Measurements from ENCODE around the gene EXD1.
"Not testable (repeated sequence)": the region's sequence is repeated elsewhere in the genome, so short reads cannot be mapped to it uniquely, and the experiment has no call there.

The EXD1 gene, protein sequence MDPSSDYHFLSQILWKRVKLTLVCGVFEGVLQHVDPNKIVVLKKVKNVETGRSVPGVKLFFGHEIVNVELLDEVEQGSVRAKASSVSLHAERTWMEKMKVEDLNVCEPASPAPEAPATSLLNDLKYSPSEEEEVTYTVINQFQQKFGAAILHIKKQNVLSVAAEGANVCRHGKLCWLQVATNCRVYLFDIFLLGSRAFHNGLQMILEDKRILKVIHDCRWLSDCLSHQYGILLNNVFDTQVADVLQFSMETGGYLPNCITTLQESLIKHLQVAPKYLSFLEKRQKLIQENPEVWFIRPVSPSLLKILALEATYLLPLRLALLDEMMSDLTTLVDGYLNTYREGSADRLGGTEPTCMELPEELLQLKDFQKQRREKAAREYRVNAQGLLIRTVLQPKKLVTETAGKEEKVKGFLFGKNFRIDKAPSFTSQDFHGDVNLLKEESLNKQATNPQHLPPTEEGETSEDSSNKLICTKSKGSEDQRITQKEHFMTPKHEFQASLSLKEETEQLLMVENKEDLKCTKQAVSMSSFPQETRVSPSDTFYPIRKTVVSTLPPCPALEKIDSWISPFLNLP

DNA sequence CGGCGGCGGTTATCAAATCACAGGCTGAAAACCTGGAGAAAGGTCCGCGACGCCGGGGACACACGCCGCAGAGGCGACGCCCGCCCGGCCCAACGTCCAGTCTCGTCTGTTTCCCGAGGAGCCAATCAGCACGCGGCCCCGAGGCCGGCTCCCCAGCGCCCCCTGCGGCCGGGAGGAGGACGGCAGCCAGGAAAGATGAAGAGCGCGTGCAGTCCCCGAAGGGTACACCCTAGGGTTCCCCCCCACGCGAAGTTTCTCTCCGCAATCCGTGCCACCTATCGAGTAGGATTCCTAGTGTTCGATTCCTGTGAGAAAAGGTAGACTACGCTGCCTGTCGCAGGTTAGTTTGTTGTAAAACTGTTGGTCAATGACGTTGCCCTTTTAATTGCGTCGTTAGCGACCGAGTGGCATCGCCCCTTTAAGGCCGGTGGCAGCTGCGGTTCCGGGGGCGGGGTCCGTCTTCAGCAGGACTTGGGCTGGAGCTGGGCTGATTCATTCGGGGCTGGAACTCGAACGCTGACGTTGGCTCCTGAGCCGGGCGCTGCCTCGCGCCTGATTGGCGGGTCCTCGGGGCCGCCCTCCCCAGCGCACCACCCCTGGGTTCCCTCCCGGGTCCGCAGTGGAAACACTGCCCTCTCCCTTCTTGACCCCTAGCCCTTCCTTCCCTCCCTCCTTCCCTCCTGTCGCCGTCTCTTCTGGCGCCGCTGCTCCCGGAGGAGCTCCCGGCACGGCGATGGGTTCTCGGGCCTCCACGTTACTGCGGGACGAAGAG, at the start of gene EXD1, which contains the start of gene CHP1:
EXD1 (minus strand) TSS at position 108 of the 772 bp plus-strand sequence. CDS start 4,182 bp downstream, outside the sequence.
CHP1 (plus strand) TSS at position 619 of the 772 bp plus-strand sequence; CDS start at position 734, 115 bp downstream.
- TF ChIP-seq POLR2A (IDR thresholded peaks at IDR 0.05; ENCODE audit: low read length) (peak; percentile 78), GATA1 (IDR thresholded peaks at IDR 0.05; ENCODE audit: low read depth, low read length) (no peak)
- peak; percentile 98 for DNase-seq

DNA sequence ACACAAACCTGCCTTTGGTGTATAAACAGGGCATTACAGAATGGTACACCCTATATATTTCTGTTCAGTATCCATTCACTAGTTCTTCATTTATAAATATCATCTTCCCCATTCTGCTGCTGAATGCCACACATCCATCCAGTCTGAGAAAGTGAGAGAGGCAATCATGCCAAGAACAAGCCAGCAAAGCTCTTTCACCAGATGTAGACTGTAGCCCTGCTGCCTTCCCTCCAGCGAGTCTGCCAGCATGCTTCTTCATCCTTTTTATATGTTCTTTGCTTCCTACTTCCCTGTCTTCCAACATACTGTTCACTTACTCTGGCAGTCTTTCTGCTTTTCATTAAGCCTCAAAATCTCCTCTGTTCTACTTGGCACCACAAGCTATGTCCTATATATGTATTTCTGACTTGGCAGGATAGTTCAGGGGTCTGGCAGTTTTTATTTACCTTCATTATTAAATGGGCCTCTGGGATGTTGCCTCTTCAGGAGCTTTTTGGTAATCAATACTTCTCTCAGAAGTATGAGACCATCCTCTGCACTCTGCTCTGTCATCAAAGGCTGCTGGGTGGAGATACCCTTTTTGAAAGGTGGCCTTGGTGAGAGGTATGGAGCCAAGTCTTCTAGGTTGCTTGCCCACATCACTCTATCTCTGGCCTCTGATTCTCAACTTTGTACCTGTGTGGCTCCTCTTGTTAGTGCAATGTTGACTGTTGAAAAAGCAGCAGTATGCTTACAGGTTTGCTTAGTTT, 49.2 kb upstream of the EXD1 start:
- DNase-seq, result no peak
- no peak for TF ChIP-seq GATA1 (IDR thresholded peaks at IDR 0.05; ENCODE audit: low read depth, low read length)
- TF ChIP-seq POLR2A (IDR thresholded peaks at IDR 0.05; ENCODE audit: low read length), result no peak

DNA sequence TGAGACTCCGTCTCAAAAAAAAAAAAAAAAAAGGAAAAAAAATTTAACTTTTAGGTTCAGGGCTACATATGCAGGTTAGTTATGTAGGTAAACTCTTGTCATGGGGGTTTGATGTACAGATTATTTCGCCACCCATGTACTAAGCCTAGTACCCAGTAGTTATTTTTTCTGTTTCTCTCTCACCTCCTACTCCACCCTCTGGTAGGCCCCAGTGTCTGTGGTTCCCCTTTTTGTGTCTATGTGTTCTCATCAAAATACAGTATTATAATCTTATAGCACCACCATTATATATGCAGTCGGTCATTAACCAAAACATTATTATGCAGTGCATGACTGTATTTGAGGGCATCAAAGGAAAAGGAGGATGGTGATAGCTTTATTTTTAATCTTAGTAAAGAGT, 47.8 kb upstream of the EXD1 start:
- no peak for DNase-seq
- TF ChIP-seq POLR2A (IDR thresholded peaks at IDR 0.05; ENCODE audit: low read length), result no peak
- no peak for TF ChIP-seq GATA1 (IDR thresholded peaks at IDR 0.05; ENCODE audit: low read depth, low read length)

DNA sequence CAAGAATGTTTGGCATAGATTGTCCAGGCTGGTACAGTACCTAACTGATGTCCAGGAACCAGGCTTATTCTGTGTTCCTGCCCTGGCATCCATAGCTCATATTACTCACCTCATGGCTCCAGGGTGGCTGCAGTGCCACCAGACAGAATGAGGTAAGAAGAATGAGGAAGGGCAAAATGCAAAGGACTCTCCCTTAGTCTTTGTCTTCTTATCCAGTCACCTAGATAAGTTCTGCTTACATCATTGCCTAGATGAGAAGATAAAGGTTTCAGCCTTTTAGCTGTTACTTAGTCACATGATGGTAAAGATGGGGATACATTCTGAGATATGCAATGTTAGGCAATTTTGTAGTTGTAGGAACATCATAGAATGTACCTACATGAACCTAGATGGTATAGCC, 46.3 kb upstream of the EXD1 start:
- TF ChIP-seq POLR2A (IDR thresholded peaks at IDR 0.05; ENCODE audit: low read length), result no peak
- TF ChIP-seq GATA1 (IDR thresholded peaks at IDR 0.05; ENCODE audit: low read depth, low read length), result no peak
- peak in 1 of 2 experiments; percentile 37 for DNase-seq

DNA sequence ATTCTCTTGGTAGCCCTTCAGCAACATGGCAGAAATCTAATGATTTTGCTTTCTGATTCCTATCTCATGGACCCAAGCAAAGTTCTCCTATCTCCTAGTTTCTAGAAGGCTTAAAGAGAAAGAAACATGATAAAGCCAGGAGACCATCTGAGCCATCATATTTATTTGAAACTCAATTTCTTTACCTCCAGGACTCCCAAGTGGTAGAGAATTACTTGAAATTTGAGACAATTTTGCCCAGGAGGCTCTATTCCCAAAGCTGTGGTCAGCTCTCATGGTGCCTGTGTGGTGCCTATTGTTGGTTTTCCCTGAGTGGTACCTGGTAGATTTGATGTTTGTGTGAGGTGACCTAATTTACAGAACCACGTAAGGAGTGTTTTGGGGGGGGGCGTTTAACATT, 39.3 kb upstream of the EXD1 start:
- no peak for TF ChIP-seq POLR2A (IDR thresholded peaks at IDR 0.05; ENCODE audit: low read length)
- no peak for DNase-seq

DNA sequence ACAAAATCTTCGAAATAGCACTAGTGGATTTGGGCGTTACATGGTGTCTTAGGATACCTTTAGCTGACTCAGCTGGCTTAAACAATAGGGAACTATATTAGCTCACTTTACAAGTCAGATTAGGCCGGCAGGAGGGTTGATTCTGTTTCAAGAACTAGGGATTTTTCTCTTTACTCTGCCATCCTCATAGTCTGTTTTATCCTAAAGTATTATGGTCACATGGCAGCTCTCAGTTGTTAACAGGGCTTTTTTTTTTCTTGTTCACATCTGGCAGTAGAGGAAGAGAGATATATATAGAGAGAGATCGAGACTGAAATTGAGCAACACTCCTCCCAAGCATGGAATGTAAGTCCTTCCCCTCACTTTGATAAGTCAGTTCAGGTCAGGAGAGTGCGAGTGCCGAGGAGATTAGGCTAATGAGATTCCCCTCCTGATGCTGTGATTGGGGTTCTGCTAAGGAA, 33.4 kb upstream of the EXD1 start:
- no peak for DNase-seq
- TF ChIP-seq POLR2A (IDR thresholded peaks at IDR 0.05; ENCODE audit: low read length), result no peak
- TF ChIP-seq GATA1 (IDR thresholded peaks at IDR 0.05; ENCODE audit: low read depth, low read length), result no peak

DNA sequence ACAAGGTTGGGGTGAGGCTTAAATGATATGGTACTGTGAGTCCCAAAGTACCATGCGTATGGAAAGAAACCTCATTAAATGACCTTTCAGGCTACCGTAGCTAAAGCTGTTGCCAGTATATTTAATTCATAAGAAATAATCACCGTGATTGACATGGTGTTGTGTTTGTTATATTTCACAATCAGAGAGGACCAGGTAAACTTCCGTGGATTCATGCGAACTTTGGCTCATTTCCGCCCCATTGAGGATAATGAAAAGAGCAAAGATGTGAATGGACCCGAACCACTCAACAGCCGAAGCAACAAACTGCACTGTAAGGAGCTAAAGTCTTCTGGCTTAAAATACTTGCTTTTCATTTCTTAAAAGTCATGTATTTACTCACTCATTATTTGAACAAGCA, 32.0 kb upstream of the EXD1 start:
- TF ChIP-seq GATA1 (IDR thresholded peaks at IDR 0.05; ENCODE audit: low read depth, low read length), result no peak
- no peak for TF ChIP-seq POLR2A (IDR thresholded peaks at IDR 0.05; ENCODE audit: low read length)
- DNase-seq, result no peak

DNA sequence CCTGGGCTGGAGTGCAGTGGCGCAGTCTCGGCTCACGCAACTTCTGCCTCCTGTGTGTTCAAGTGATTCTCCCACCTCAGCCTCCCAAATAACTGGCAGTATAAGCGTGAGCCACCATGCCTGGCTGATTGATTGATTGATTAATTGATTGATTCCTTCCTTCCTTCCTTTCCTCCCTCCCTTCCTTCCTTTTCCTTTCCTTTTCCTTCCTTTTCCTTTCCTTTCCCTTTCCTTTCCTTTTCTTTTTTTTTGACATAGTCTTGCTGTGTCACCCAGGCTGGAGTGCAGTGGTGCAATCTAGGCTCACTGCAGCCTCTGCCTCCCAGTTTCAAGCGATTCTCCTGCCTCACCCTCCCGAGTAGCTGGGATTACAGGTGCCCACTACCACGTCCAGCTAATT, 30.4 kb upstream of the EXD1 start:
- DNase-seq, result not testable (repeated sequence)

DNA sequence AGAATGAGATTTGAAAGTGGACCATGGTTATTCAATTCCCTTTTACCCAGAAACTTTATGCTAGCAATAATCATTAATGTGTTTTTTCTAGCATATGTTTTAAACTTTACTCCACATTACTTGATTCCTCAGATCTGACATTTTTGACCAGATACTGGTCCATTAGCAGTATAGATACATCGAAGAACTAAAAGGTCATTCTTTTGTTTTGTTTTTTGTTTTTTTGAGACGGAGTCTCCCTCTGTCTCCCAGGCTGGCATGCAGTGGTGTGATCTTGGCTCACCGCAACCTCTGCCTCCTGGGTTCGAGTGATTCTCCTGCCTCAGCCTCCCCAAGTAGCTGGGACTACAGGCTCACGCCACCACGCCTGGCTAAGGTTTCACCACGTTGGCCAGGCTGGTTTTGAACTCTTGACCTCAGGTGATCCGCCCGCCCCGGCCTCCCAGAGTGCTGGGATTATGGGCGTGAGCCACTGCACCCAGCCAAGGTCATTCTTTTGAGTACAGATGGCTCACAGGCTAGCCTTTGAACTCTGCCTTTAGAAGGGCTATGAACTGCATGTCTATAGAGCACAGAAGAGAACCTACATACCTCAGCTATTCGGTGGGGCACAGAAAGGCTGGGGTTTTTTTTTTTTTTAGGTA, 29.1 kb upstream of the EXD1 start:
- TF ChIP-seq GATA1 (IDR thresholded peaks at IDR 0.05; ENCODE audit: low read depth, low read length) (no peak), POLR2A (IDR thresholded peaks at IDR 0.05; ENCODE audit: low read length) (no peak)
- DNase-seq, result no peak

DNA sequence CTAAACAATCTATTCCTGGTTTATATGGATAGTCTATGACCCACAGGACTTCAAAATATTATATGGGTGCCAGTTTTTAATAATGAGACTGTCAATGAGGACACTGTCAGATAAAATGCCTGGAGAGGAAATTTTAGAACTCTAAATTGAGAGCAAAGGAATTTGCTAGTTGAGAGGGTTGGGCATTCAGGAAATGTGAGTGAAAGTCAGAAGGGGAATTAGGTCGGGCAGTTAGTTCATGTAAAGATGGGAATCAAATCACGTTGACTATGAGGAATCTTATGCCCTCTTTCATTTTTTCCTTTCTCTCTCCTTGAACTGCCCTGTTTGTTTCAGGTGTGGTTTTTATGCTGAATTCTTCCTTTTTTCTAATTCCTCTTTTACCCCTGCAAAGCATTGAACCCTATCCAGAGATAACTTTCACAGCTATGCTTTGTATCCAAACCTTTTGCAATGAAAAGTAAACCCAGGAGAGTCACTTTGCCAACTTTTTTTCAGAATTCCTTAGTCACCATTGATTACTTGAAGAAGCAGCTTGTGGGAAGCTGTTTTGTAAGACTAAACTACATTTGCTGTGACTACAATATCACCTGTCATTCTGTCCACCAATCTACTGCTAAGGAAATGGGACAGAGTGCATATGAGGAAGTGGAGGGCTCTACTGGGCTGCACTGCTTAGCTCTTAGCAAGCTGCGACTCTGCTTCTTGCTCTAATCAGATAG, 28.4 kb upstream of the EXD1 start:
- no peak for TF ChIP-seq GATA1 (IDR thresholded peaks at IDR 0.05; ENCODE audit: low read depth, low read length)
- TF ChIP-seq POLR2A (IDR thresholded peaks at IDR 0.05; ENCODE audit: low read length), result no peak
- DNase-seq, result no peak

DNA sequence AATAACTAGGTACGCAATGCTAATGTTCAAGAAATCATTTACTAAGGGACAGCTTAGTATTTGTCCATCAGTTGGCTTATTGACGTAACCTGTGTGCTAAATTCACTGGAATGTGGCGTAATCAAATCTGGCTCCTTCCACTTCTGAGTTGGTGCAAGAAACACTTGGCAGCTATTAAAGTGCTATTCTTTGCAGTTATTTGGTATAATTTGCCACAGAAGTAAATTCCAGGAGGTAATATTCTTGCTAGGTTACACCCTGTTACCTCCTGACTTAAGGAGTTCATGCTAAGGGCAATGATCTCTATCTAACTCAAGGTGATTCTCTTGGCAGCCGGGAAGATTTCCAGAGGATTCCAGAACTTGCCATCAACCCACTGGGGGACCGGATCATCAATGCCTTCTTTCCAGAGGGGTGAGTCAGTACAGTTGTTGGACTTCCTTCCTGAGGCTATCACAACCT, 26.1 kb upstream of the EXD1 start:
- TF ChIP-seq GATA1 (IDR thresholded peaks at IDR 0.05; ENCODE audit: low read depth, low read length) (no peak), POLR2A (IDR thresholded peaks at IDR 0.05; ENCODE audit: low read length) (no peak)
- DNase-seq, result no peak

DNA sequence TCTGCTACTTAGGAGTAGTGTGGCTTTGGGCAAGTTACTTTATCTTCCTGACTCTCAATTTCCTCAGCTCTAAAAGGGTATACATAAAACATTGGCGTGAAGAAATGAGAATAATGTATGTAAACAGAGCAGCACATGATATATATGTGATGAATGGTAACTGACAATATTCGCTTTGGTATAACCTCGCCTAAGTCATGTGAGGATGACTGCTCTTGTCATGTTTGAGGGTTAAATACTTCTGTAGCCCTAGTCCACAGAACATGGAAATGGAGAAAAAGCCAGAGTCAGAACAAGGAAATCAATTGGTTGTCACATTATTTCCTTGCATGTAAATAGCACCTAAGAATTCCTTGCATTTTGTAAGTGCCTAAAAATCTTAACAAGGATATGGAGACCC, 25.5 kb upstream of the EXD1 start:
- no peak for TF ChIP-seq GATA1 (IDR thresholded peaks at IDR 0.05; ENCODE audit: low read depth, low read length)
- TF ChIP-seq POLR2A (IDR thresholded peaks at IDR 0.05; ENCODE audit: low read length), result no peak
- DNase-seq, result no peak

DNA sequence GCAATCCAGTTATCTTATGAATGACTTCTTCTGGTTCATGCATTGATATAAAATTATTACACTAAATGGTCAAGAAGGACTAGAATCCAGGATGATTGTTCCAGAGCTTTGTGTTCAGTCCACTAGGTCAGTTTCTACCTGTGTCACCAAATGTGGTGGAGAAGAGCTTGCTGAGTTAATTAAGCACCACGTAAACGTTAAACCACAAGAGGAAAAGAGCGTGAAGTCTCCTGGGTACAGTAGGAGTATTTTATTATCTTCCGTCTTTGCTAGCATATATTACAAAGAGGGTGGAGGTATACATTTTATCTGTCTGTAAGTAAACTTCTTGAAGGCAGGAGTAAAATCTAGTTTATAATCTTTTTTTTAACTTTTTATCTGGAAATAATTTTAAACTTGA, 24.0 kb upstream of the EXD1 start:
- DNase-seq, result no peak
- TF ChIP-seq GATA1 (IDR thresholded peaks at IDR 0.05; ENCODE audit: low read depth, low read length) (no peak), POLR2A (IDR thresholded peaks at IDR 0.05; ENCODE audit: low read length) (no peak)

Measured in erythroblast (primary cell).